ENCODE data around the gene GRID2.

DNA sequence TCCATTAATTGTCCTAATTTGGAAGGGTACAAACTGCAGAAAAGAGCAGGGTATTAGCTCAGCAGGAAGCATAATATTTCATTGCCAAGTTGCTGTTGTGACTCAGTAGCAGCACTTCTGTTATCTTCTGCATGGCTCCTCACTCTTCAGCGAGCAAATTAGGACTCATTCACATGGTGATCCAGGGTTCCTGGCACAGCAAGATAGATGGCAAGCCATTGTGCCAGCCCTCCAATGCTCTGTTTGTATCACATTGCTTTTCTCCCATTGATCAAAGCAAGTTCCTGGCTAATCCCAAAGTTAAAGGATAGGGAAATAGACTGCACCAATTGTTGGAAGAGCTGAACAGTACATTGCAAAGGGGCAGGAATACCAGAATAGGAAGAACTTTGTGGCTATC, 1142.3 kb downstream of the GRID2 start:
- TF ChIP-seq, protein P1, sequence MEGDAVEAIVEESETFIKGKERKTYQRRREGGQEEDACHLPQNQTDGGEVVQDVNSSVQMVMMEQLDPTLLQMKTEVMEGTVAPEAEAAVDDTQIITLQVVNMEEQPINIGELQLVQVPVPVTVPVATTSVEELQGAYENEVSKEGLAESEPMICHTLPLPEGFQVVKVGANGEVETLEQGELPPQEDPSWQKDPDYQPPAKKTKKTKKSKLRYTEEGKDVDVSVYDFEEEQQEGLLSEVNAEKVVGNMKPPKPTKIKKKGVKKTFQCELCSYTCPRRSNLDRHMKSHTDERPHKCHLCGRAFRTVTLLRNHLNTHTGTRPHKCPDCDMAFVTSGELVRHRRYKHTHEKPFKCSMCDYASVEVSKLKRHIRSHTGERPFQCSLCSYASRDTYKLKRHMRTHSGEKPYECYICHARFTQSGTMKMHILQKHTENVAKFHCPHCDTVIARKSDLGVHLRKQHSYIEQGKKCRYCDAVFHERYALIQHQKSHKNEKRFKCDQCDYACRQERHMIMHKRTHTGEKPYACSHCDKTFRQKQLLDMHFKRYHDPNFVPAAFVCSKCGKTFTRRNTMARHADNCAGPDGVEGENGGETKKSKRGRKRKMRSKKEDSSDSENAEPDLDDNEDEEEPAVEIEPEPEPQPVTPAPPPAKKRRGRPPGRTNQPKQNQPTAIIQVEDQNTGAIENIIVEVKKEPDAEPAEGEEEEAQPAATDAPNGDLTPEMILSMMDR (IDR thresholded peaks at IDR 0.05): no peak
- TF ChIP-seq POLR2A (IDR thresholded peaks at IDR 0.05): no peak
- TF ChIP-seq EP300 (IDR thresholded peaks at IDR 0.05): no peak

Measured in tibial nerve (tissue), 4 donors.